ENCODE data around the gene KRIT1. TPM values are rescaled to one million over a fixed set of nuclear protein-coding genes. Genes with fewer than 3 reads are reported as not detected.

Gene KRIT1
- total RNA-seq, 1 donor from 2014 or later = 54.3 TPM

- Mint-ChIP-seq H3K27ac (no peak overlapping the region), H3K27me3 (ENCODE audit: low read depth) (no peaks in the 10 kb centered on the region), H3K36me3 (peaks cover 44% of the 10 kb centered on the region), H3K4me3 (no peak overlapping the region), H3K4me1 (no peaks in the 10 kb centered on the region), H3K9me3 (peaks cover 7% of the 10 kb centered on the region)
- TF ChIP-seq, protein P1, sequence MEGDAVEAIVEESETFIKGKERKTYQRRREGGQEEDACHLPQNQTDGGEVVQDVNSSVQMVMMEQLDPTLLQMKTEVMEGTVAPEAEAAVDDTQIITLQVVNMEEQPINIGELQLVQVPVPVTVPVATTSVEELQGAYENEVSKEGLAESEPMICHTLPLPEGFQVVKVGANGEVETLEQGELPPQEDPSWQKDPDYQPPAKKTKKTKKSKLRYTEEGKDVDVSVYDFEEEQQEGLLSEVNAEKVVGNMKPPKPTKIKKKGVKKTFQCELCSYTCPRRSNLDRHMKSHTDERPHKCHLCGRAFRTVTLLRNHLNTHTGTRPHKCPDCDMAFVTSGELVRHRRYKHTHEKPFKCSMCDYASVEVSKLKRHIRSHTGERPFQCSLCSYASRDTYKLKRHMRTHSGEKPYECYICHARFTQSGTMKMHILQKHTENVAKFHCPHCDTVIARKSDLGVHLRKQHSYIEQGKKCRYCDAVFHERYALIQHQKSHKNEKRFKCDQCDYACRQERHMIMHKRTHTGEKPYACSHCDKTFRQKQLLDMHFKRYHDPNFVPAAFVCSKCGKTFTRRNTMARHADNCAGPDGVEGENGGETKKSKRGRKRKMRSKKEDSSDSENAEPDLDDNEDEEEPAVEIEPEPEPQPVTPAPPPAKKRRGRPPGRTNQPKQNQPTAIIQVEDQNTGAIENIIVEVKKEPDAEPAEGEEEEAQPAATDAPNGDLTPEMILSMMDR (IDR thresholded peaks at IDR 0.05; ENCODE audit: unreplicated experiment) = no peak
- no peak for DNase-seq (ENCODE audit: low spot score in 2 of 2, unreplicated experiment in 2 of 2)
Observed at GRCh38 chr7:92228100-92228499, 17.6 kb downstream of the KRIT1 start.

DNA sequence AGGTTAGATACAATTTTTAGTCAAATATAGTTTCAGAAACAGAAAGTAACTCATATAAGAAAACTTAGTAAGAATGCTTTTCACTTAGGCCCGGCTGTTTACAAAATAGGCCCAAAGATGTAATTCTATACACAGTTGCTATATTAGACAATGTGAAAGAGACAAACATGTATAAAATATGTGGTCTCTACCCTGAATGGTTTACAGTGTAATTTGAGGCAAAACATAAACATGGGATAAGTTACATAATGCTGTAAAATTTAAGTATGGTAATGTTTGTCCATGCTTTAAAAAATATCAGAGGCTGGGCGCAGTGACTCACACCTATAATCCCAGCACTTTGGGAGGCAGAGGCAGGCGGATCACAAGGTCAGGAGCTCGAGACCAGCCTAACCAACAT is 18.7 kb downstream of the KRIT1 start:
- no peak overlapping the region for H3K4me3 Mint-ChIP-seq
- DNase-seq (ENCODE audit: low spot score in 2 of 2, unreplicated experiment in 2 of 2) = no peak
- no peak overlapping the region for H3K27ac Mint-ChIP-seq
- no peaks in the 10 kb centered on the region for H3K4me1 Mint-ChIP-seq
- no peaks in the 10 kb centered on the region for H3K27me3 Mint-ChIP-seq (ENCODE audit: low read depth)
- H3K36me3 Mint-ChIP-seq = peaks cover 43% of the 10 kb centered on the region
- TF ChIP-seq, protein P1 (IDR thresholded peaks at IDR 0.05; ENCODE audit: unreplicated experiment) = no peak
- peaks cover 7% of the 10 kb centered on the region for H3K9me3 Mint-ChIP-seq

- Mint-ChIP-seq H3K9me3 (no peaks in the 10 kb centered on the region), H3K27me3 (ENCODE audit: low read depth) (no peaks in the 10 kb centered on the region), H3K36me3 (peaks cover 47% of the 10 kb centered on the region), H3K27ac (no peak overlapping the region), H3K4me1 (no peaks in the 10 kb centered on the region), H3K4me3 (no peak overlapping the region)
- no peak for DNase-seq (ENCODE audit: low spot score in 2 of 2, unreplicated experiment in 2 of 2)
- TF ChIP-seq, protein P1 (IDR thresholded peaks at IDR 0.05; ENCODE audit: unreplicated experiment) = no peak
Observed at GRCh38 chr7:92221766-92222165, 23.9 kb downstream of the KRIT1 start.

- H3K4me3 Mint-ChIP-seq = no peak overlapping the region
- H3K27ac Mint-ChIP-seq = no peak overlapping the region
- H3K9me3 Mint-ChIP-seq = peaks cover 21% of the 10 kb centered on the region
- H3K27me3 Mint-ChIP-seq (ENCODE audit: low read depth) = no peaks in the 10 kb centered on the region
- DNase-seq (ENCODE audit: low spot score in 2 of 2, unreplicated experiment in 2 of 2) = no peak
- H3K4me1 Mint-ChIP-seq = no peaks in the 10 kb centered on the region
- TF ChIP-seq, protein P1 (IDR thresholded peaks at IDR 0.05; ENCODE audit: unreplicated experiment) = no peak
- peaks cover 67% of the 10 kb centered on the region for H3K36me3 Mint-ChIP-seq
Observed at GRCh38 chr7:92206672-92207071, 39.0 kb downstream of the KRIT1 start.

DNA sequence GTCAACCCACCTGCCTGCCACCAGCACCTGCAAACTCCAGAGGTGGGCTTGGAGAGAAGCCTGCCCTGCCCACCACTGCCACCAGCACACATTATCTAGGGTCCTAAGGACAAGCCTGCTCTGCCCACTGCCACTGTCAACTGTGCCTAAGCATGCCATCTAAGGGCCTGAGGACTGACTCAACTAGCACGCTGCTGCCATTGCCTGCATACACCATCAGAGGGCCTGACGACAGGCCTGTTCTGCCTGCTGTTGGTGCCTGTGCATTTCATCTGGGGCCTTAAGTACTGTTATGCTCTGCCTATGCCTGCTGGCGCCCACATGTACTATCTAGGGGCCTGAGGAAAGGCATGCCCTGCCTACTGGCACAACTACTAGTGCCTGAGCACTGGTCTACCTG is 39.7 kb downstream of the KRIT1 start:
- H3K27me3 Mint-ChIP-seq (ENCODE audit: low read depth) = no peaks in the 10 kb centered on the region

More for the DNA sequence above, 39.7 kb downstream of the KRIT1 start:
- DNase-seq (ENCODE audit: low spot score in 2 of 2, unreplicated experiment in 2 of 2) = no peak
- Mint-ChIP-seq H3K36me3 (peaks cover 63% of the 10 kb centered on the region), H3K27ac (no peak overlapping the region), H3K4me3 (no peak overlapping the region), H3K9me3 (peaks cover 16% of the 10 kb centered on the region), H3K4me1 (no peaks in the 10 kb centered on the region)
- TF ChIP-seq, protein P1 (IDR thresholded peaks at IDR 0.05; ENCODE audit: unreplicated experiment) = no peak
